Progenitor cell of endocrine pancreas (in vitro differentiated cells): Measurements from ENCODE around the gene GFY. TPM values are rescaled to one million over a fixed set of nuclear protein-coding genes. Genes with fewer than 3 reads are reported as not detected.

Source experiments
- DNase-seq: peaks from one replicate; pipeline ENCODE4 v3.0.0; 2021; ENCODE audit warnings: low spot score; ENCODE audit not compliant: unreplicated experiment
- H3K27ac Mint-ChIP-seq: 2 replicates; pipeline ENCODE4 v1.8.0; 2021; ENCODE audit warnings: mild to moderate bottlenecking, moderate library complexity, mixed read lengths
- H3K27me3 Mint-ChIP-seq: 2 replicates; pipeline ENCODE4 v1.8.0; 2021; ENCODE audit warnings: mixed read lengths
- H3K36me3 Mint-ChIP-seq: 2 replicates; pipeline ENCODE4 v1.8.0; 2022; ENCODE audit warnings: mixed read lengths; ENCODE audit not compliant: insufficient read depth
- H3K4me1 Mint-ChIP-seq: 2 replicates; pipeline ENCODE4 v1.8.0; 2021; ENCODE audit warnings: low read depth, mixed read lengths
- H3K4me3 Mint-ChIP-seq: 2 replicates; pipeline ENCODE4 v1.8.0; 2021; ENCODE audit warnings: low read depth, mild to moderate bottlenecking, moderate library complexity, mixed read lengths
- H3K9me3 Mint-ChIP-seq: 2 replicates; pipeline ENCODE4 v1.8.0; 2021; ENCODE audit warnings: low read depth, mixed read lengths
- total RNA-seq: library from RNA; stranded (reverse); gene quantifications from 2 replicates; pipeline ENCODE4 v1.2.1, GENCODE V29; 2021
- TF ChIP-seq, protein P1 (sequence below): fragments of 200-600 bp; sonication (generic); IDR thresholded peaks from one replicate; pipeline ENCODE4 v1.5.0; 2021; ENCODE audit warnings: antibody characterized with exemption, mild to moderate bottlenecking; ENCODE audit not compliant: unreplicated experiment

The GFY gene
- total RNA-seq, 1 donor from 2014 or later = not detected

DNA sequence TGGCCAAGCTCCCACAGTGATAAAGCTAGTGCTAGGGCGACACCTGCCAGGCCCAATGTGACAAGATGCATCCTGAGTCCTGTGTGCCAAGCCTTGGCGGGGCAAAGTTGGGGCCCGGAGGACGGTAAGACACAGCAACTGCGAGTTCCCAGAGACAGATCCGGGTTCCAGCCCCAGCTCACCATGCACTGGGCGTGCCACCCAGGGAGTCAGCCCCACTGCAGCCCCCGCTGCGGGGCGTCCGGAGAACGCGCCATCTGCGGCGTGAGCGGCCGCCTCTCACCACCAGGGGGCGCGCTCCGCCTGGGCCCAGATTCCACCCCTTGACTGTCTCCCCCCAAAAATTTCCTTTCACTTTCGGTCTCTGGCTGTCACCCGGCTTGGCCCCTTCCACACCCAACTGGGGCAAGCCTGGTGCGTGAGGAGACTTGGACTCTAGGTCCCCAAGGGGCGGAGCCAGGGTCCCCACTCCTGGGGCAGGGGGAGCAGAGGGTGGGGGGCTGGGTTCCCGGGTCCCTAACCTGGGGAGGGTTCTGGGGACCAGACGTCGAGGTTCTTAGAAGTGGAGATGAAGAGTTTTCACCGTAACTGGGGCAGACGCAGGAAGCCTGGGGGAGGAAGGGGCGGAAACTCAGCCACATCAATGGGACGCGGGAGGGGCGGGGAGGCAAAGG is 48.8 kb downstream of the GFY start, which contains the start of gene FLT3LG:
FLT3LG (plus strand) TSS at position 348 of the 674 bp plus-strand sequence. CDS start 425 bp downstream, outside the sequence.
- H3K27ac Mint-ChIP-seq = no peak within 1 kb of the TSS
- peak; percentile 55 for DNase-seq
- TF ChIP-seq, protein P1, sequence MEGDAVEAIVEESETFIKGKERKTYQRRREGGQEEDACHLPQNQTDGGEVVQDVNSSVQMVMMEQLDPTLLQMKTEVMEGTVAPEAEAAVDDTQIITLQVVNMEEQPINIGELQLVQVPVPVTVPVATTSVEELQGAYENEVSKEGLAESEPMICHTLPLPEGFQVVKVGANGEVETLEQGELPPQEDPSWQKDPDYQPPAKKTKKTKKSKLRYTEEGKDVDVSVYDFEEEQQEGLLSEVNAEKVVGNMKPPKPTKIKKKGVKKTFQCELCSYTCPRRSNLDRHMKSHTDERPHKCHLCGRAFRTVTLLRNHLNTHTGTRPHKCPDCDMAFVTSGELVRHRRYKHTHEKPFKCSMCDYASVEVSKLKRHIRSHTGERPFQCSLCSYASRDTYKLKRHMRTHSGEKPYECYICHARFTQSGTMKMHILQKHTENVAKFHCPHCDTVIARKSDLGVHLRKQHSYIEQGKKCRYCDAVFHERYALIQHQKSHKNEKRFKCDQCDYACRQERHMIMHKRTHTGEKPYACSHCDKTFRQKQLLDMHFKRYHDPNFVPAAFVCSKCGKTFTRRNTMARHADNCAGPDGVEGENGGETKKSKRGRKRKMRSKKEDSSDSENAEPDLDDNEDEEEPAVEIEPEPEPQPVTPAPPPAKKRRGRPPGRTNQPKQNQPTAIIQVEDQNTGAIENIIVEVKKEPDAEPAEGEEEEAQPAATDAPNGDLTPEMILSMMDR = peak; percentile 98
- H3K9me3 Mint-ChIP-seq = no peaks in the 10 kb centered on the region
- H3K27me3 Mint-ChIP-seq = peaks cover 18% of the 10 kb centered on the region
- H3K4me1 Mint-ChIP-seq = peaks cover 4% of the 10 kb centered on the region
- H3K4me3 Mint-ChIP-seq = no peak within 1 kb of the TSS
- peaks cover 1% of the 10 kb centered on the region for H3K36me3 Mint-ChIP-seq

DNA sequence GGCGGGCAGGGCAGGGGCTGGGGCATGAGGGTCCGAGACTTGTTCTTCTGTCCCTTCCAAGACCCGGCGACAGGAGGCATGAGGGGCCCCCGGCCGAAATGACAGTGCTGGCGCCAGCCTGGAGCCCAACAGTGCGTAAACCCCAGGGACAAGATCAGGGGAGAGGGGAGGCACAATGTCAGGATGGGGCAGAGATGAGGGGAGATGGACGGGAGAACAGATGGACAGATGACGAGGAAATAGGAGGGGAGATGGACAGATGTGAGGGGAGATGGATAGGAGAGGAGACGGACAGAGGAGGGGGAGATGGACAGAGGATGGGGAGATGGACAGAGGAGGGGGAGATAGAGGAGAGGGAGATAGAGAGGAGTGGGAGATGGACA is 49.3 kb downstream of the GFY start:
- TF ChIP-seq, protein P1 = no peak
- no peak overlapping the region for H3K4me3 Mint-ChIP-seq
- no peak overlapping the region for H3K27ac Mint-ChIP-seq
- peaks cover 4% of the 10 kb centered on the region for H3K4me1 Mint-ChIP-seq
- peaks cover 18% of the 10 kb centered on the region for H3K27me3 Mint-ChIP-seq
- no peaks in the 10 kb centered on the region for H3K36me3 Mint-ChIP-seq
- no peak for DNase-seq
- no peaks in the 10 kb centered on the region for H3K9me3 Mint-ChIP-seq

DNA sequence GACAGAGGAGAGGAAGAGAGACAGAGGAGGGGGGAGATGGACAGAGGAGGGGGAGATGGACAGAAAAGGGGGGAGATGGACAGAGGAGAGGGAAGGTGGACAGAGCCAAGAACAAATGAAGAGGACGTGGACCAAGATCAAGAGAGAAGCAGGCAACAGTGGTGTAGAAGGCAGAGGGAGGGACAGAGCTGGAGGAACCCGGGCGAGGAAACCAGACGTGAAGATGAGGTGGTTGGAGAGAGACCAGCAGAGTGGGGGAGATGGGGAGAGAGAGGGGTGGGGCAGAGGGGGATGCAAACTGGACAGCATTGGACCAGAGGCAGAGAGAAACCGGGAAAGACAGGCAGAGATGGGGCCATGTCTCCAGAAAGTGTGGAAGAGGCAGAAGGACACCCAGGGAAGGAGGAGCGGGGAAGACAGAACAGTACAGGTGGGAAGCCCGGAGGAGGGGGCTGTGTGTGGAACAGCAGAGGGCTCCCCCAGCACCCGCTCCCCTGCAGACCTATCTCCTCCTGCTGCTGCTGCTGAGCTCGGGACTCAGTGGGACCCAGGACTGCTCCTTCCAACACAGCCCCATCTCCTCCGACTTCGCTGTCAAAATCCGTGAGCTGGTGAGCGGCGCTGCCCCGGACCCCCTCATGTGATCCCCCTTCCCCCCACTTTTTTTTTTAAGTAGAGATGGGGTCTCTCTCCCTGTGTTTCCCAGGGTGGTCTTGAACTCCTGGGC is 50.2 kb downstream of the GFY start:
- H3K9me3 Mint-ChIP-seq = no peaks in the 10 kb centered on the region
- peaks cover 4% of the 10 kb centered on the region for H3K4me1 Mint-ChIP-seq
- H3K27me3 Mint-ChIP-seq = peaks cover 18% of the 10 kb centered on the region
- TF ChIP-seq, protein P1 = no peak
- DNase-seq = no peak
- H3K4me3 Mint-ChIP-seq = no peak overlapping the region
- H3K36me3 Mint-ChIP-seq = no peaks in the 10 kb centered on the region
- no peak overlapping the region for H3K27ac Mint-ChIP-seq

DNA sequence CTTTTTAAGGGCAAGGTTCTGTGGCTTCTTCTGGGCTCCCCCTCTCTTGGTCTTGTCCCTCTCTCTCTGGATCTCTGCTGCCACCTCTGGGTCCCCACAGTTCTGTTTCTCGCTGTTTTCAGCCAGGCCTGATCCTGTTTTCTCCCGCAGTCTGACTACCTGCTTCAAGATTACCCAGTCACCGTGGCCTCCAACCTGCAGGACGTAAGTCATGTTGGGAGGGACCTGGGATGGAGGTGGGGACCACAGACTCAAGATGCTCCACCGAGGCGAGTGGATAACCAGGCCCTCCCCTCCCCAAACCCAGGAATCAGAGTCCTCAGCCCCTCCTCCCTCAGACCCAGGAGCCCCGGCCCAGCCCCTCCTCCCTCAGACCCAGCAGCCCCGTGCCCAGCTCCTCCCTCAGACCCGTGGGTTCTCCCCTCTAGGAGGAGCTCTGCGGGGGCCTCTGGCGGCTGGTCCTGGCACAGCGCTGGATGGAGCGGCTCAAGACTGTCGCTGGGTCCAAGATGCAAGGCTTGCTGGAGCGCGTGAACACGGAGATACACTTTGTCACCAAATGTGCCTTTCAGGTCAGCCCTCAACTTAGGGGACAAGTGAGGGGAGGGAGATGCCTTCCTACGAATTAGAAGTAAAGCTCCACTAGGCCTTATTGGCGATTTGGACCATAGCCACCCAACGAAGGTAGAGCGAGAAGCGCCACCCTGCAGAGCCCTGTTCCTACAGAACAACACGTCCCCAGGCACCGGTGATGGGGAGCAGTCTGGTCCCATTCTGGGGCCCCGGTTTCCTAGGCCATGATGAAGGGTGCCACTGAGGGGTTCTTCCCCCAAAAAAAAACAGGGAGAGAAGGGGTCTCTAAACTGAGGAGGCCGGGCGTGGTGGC is 51.0 kb downstream of the GFY start:
- Mint-ChIP-seq H3K36me3 (no peaks in the 10 kb centered on the region), H3K27me3 (peaks cover 18% of the 10 kb centered on the region), H3K9me3 (no peaks in the 10 kb centered on the region), H3K27ac (peak overlapping the region; percentile 84), H3K4me1 (peaks cover 4% of the 10 kb centered on the region), H3K4me3 (no peak overlapping the region)
- DNase-seq = peak; percentile 77
- TF ChIP-seq, protein P1 = peak; percentile 70

Other genes starting within 250 kb of the GFY start
- gene SLC6A16, start 100.2 kb upstream of the GFY start, total RNA-seq = 10.5 and 11.8 TPM in 2 replicates
- gene CD37, start 90.0 kb upstream of the GFY start, total RNA-seq = not detected in 2 replicates
- gene TEAD2, start 63.0 kb upstream of the GFY start, total RNA-seq = 226 and 235 TPM in 2 replicates
- gene DKKL1, start 61.5 kb upstream of the GFY start, total RNA-seq = 3.6 and 5.2 TPM in 2 replicates
- gene KASH5, start 37.1 kb upstream of the GFY start, total RNA-seq = not detected in 2 replicates
- gene PTH2, start 1.9 kb upstream of the GFY start, total RNA-seq = not detected in 2 replicates
- 0.29 TPM in 2 replicates for gene SLC17A7, start 16.1 kb downstream of the GFY start, total RNA-seq
- gene PIH1D1, start 26.4 kb downstream of the GFY start, total RNA-seq = 125 TPM in 2 replicates
- 44.2 and 46.0 TPM in 2 replicates for gene ALDH16A1, start 27.8 kb downstream of the GFY start, total RNA-seq
- 0.96 and 1.1 TPM in 2 replicates for gene FLT3LG, start 48.8 kb downstream of the GFY start, total RNA-seq
- 2,665 and 2,783 TPM in 2 replicates for gene RPL13A, start 62.2 kb downstream of the GFY start, total RNA-seq
- gene RPS11, start 71.0 kb downstream of the GFY start, total RNA-seq = 2,272 and 2,377 TPM in 2 replicates
- gene FCGRT, start 87.3 kb downstream of the GFY start, total RNA-seq = 153 and 169 TPM in 2 replicates
- gene RCN3, start 102.6 kb downstream of the GFY start, total RNA-seq = 43.4 and 58.0 TPM in 2 replicates
- 75.0 and 82.1 TPM in 2 replicates for gene NOSIP, start 155.2 kb downstream of the GFY start, total RNA-seq
- 6.8 and 8.3 TPM in 2 replicates for gene PRRG2, start 155.9 kb downstream of the GFY start, total RNA-seq
- gene PRR12, start 165.8 kb downstream of the GFY start, total RNA-seq = 61.2 and 64.5 TPM in 2 replicates
- gene RRAS, start 214.8 kb downstream of the GFY start, total RNA-seq = 2.6 and 3.9 TPM in 2 replicates
- gene SCAF1, start 216.8 kb downstream of the GFY start, total RNA-seq = 83.2 and 90.7 TPM in 2 replicates
- gene IRF3, start 240.5 kb downstream of the GFY start, total RNA-seq = 103 and 110 TPM in 2 replicates
- 58.5 and 59.0 TPM in 2 replicates for gene BCL2L12, start 240.5 kb downstream of the GFY start, total RNA-seq